ENCODE data around the gene BPGM.

Gene BPGM

GRCh38 chr7:134721171-134721570, 74.5 kb downstream of the BPGM start:
- Histone ChIP-seq H3K79me2 (ENCODE audit: insufficient read depth, low read length) (no peaks in the 10 kb centered on the region), H3K9me3 (ENCODE audit: insufficient read depth, low read length) (no peaks in the 10 kb centered on the region), H3K4me3 (ENCODE audit: insufficient read depth, low read length, poor library complexity, severe bottlenecking) (no peak overlapping the region), H3K27ac (ENCODE audit: low read depth, low read length) (no peak overlapping the region), H3K9me2 (replicated peaks; ENCODE audit: insufficient read depth, low read length) (no peaks in the 10 kb centered on the region), H3K27me3 (ENCODE audit: low read length) (no peaks in the 10 kb centered on the region), H3K36me3 (ENCODE audit: low read length) (no peaks in the 10 kb centered on the region), H3K9ac (ENCODE audit: low read length) (no peak overlapping the region), H3K4me2 (ENCODE audit: low read depth, low read length, poor library complexity, severe bottlenecking) (no peak overlapping the region), H4K20me1 (ENCODE audit: low read depth, low read length) (no peaks in the 10 kb centered on the region), H3F3A (ENCODE audit: insufficient read depth) (no peaks in the 10 kb centered on the region), H2AFZ (ENCODE audit: low read depth, low read length, severe bottlenecking) (no peak overlapping the region)
- no peak for TF ChIP-seq EZH2phosphoT487 (conservative IDR thresholded peaks at IDR 0.05; ENCODE audit: low read length)
- no peak for TF ChIP-seq CTCF (IDR thresholded peaks at IDR 0.05; ENCODE audit: insufficient read depth, low read length, poor library complexity, severe bottlenecking)

GRCh38 chr7:134722786-134723322, 76.2 kb downstream of the BPGM start:
- no peaks in the 10 kb centered on the region for H3K9me2 ChIP-seq (replicated peaks; ENCODE audit: insufficient read depth, low read length)
- H2AFZ ChIP-seq (ENCODE audit: low read depth, low read length, severe bottlenecking): no peak overlapping the region
- H3K36me3 ChIP-seq (ENCODE audit: low read length): no peaks in the 10 kb centered on the region
- no peak overlapping the region for H3K27ac ChIP-seq (ENCODE audit: low read depth, low read length)
- TF ChIP-seq EZH2phosphoT487 (conservative IDR thresholded peaks at IDR 0.05; ENCODE audit: low read length) (no peak), CTCF (IDR thresholded peaks at IDR 0.05; ENCODE audit: insufficient read depth, low read length, poor library complexity, severe bottlenecking) (no peak)
- H3K27me3 ChIP-seq (ENCODE audit: low read length): no peaks in the 10 kb centered on the region
- H3K9ac ChIP-seq (ENCODE audit: low read length): no peak overlapping the region
- no peak overlapping the region for H3K4me3 ChIP-seq (ENCODE audit: insufficient read depth, low read length, poor library complexity, severe bottlenecking)
- no peak overlapping the region for H3K4me2 ChIP-seq (ENCODE audit: low read depth, low read length, poor library complexity, severe bottlenecking)
- H4K20me1 ChIP-seq (ENCODE audit: low read depth, low read length): no peaks in the 10 kb centered on the region
- no peaks in the 10 kb centered on the region for H3K79me2 ChIP-seq (ENCODE audit: insufficient read depth, low read length)
- no peaks in the 10 kb centered on the region for H3F3A ChIP-seq (ENCODE audit: insufficient read depth)
- no peaks in the 10 kb centered on the region for H3K9me3 ChIP-seq (ENCODE audit: insufficient read depth, low read length)

GRCh38 chr7:134723892-134724291, 77.2 kb downstream of the BPGM start:
- no peak overlapping the region for H2AFZ ChIP-seq (ENCODE audit: low read depth, low read length, severe bottlenecking)
- no peak overlapping the region for H3K4me2 ChIP-seq (ENCODE audit: low read depth, low read length, poor library complexity, severe bottlenecking)

More at GRCh38 chr7:134723892-134724291, 77.2 kb downstream of the BPGM start:
- no peak overlapping the region for H3K9ac ChIP-seq (ENCODE audit: low read length)
- H3K4me3 ChIP-seq (ENCODE audit: insufficient read depth, low read length, poor library complexity, severe bottlenecking): no peak overlapping the region
- no peaks in the 10 kb centered on the region for H3F3A ChIP-seq (ENCODE audit: insufficient read depth)
- H3K9me3 ChIP-seq (ENCODE audit: insufficient read depth, low read length): no peaks in the 10 kb centered on the region
- H3K79me2 ChIP-seq (ENCODE audit: insufficient read depth, low read length): no peaks in the 10 kb centered on the region
- no peaks in the 10 kb centered on the region for H3K9me2 ChIP-seq (replicated peaks; ENCODE audit: insufficient read depth, low read length)
- no peak overlapping the region for H3K27ac ChIP-seq (ENCODE audit: low read depth, low read length)
- no peaks in the 10 kb centered on the region for H3K27me3 ChIP-seq (ENCODE audit: low read length)
- no peak for TF ChIP-seq EZH2phosphoT487 (conservative IDR thresholded peaks at IDR 0.05; ENCODE audit: low read length)
- no peak for TF ChIP-seq CTCF (IDR thresholded peaks at IDR 0.05; ENCODE audit: insufficient read depth, low read length, poor library complexity, severe bottlenecking)
- no peaks in the 10 kb centered on the region for H4K20me1 ChIP-seq (ENCODE audit: low read depth, low read length)
- H3K36me3 ChIP-seq (ENCODE audit: low read length): no peaks in the 10 kb centered on the region
